ENCODE results near the gene SLC25A47.
"Not testable (repeated sequence)": the region's sequence is repeated elsewhere in the genome, so short reads cannot be mapped to it uniquely, and the experiment has no call there.

SLC25A47 gene, protein sequence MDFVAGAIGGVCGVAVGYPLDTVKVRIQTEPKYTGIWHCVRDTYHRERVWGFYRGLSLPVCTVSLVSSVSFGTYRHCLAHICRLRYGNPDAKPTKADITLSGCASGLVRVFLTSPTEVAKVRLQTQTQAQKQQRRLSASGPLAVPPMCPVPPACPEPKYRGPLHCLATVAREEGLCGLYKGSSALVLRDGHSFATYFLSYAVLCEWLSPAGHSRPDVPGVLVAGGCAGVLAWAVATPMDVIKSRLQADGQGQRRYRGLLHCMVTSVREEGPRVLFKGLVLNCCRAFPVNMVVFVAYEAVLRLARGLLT

DNA sequence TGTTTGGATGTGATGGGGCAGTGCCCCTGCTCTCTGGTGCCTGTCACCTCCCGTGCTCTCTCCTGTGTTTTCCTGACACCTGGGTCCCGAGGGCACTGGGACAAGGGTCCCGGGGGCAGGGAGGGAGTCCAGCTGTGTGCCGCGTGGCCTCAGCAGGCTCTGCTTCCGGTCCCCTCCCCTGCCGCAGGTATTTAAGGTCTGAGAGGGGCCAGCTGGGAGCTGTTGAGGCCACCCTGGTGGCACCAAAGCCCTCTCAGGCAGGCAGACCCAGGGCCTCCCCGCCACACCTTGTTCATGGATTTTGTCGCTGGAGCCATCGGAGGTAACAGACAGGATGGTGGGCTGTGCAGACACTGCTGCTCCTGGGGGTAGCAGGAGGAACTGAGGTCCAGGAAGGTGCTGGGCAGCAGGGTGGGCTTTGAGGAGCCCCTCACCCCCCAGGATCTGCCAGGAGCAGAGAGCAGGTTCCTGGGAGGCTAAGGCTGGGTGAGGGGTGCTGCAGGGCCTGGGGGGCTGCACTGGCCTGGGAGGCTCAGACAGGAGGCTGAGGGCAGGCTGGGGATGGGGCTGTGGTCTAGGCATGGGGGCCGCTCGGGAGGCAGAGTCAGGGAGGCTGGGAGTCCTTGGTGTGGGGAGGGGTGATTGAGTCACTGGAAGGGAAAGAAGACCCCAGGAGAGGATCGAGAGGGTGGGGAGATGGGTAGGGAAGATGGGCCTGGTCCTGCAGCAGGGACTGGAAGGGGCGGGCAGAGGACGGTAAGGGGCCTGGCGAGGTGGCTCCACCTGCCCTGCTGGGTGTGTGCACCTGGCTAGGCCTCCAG, at the start of gene SLC25A47:
Gene SLC25A47 (plus strand): TSS at position 219 of the 821 bp plus-strand sequence. CDS start 76 bp downstream, at position 295.
- no peak for DNase-seq (ENCODE audit: low read depth in 2 of 2)

DNA sequence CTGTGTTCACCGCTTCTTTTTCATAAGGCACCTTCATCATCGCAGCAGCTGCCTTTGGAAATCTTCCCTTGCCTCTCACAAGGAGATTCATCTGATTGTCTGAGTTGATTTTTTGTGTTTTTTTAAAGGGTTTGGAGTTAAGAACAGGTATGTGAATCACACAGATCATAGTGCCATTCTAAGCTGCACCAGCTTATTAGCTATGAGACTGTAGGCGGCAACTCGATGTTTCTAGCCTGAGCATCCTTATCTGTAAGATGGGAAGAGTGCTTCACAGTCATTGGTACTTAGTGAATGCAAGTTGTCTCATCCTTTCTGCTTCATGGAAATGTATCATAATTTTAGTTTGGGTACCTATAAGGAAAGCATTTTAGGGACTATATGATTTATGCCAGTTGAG, 48.9 kb upstream of the SLC25A47 start:
- no peak for DNase-seq (ENCODE audit: low read depth in 2 of 2)

DNA sequence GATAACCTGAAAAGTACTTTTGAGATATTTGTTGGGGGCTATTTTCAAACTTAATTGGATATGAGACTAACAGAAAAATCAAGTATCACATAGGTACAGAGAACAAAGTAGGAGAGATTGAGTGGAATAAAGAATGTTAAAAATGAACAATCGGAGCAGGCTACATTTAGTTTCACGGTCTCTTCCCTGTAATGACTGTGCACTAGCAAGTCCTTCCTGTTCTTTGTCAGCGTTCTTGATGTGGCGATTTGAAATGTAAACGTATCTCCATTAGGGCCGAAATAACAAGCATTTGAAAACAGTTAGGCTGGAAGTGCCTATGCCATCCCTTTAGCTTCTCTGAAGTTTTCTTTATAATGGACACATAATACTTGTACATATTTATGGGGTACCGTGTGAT, 47.9 kb upstream of the SLC25A47 start:
- DNase-seq (ENCODE audit: low read depth in 2 of 2), result no peak

DNA sequence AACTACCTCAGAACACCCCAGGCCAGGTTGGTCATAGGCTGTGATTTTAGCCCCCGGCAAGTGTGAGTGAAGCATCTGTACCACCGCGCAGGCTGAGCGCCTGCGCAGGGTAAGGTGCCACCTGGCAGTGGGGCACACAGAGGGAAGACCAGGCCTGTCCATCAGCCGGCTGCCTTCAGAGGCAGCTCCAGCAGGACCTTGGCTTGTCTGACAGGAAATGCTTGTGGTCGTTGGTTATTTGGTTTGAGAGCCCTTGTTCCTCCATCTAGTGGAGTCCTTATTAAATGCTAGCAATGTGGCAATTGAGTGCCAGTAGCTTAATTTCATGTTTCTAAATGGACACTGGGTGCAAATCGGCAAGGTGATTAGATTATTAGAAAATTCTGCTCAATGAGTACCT, 44.4 kb upstream of the SLC25A47 start:
- DNase-seq (ENCODE audit: low read depth in 2 of 2), result peak in 1 of 2 experiments; percentile 32

DNA sequence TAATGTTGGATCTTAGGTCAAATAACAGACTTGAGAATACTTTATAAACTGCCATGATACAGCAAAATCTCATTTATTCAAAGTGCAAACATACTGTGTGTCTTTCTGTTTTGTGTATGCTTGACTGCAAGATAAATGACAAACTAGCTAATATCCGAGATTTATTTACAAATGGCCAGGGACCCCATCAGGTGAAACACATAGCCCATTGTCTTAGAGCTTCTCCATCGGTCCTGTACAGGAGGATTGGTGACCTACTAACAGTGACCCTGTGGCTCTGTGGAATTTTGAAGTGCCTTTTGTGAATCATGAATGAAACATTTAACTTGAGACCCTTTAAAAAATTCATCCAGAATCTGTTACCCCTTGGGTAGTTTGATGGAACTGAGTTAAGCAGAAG, 44.0 kb upstream of the SLC25A47 start:
- DNase-seq (ENCODE audit: low read depth in 2 of 2), result no peak

DNA sequence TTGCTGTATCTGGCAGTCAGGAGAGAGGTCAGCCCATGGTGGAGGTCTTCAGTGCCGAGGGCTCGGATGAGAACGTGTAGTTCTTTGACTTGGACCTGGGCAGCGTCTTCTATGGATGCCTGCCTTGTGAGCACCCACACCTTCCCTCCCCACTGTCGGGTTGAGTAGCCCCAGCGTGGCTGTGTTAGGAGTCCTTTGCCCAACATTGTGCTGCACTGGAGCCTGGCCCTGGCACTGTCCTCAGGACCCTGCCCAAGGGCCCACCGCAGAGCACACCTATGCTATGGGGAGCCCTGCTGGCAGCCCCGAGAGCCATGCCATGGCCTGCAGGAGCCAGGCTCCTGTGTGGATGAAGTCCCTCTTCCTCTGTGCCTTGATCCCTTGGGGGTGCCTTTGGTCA, 43.6 kb upstream of the SLC25A47 start:
- no peak for DNase-seq (ENCODE audit: low read depth in 2 of 2)

DNA sequence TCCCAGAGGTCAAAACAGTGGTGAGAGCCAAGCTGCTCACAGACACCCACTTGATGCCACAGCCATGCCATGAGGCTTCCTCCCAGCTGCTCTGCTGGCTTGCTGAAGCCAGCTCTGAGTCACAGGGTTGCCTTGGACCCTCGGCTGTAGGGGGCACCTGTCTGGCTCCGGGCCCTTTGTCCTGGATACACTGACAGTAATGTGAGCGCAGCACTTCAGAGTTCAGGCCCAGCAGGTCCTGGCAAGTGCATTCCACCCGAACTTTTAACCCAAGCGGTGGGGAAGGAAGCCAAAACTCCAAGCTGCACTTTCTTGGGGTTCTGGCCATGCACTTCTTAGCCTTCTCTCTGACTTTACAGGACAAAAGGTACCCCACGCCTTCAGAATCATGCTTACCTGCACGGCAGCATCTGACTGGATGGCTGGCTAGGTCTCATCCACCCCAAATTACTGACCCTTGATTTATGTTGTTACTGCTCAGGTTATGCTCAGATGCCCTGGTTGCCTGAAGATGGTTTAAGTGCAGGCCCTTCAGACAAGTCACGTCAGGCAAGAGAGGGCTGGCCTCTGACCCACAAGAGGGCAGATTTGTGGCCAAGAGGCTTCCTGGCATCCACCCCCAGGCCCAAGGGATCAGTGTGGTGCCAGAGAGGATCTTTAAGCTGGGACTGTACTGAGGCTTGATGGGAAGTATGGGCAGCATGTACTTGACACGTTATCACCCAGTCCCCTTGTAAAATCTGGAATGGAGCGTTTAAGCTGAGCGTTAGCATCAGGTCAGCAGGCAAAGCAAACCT, 41.7 kb upstream of the SLC25A47 start:
- no peak for DNase-seq (ENCODE audit: low read depth in 2 of 2)

DNA sequence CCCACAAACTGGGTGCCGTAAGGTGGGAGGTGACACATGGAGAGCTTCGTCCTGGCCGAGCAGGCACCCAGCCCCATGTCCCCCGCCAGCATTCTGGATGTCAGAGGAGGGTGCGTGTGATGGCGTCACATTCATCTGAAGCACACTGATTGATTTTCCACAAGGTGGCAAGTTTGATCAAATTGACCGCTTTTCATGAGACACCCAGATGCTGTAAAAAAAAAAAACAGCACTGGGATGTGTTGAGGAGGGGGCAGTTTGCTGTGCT, 41.1 kb upstream of the SLC25A47 start:
- no peak for DNase-seq (ENCODE audit: low read depth in 2 of 2)

DNA sequence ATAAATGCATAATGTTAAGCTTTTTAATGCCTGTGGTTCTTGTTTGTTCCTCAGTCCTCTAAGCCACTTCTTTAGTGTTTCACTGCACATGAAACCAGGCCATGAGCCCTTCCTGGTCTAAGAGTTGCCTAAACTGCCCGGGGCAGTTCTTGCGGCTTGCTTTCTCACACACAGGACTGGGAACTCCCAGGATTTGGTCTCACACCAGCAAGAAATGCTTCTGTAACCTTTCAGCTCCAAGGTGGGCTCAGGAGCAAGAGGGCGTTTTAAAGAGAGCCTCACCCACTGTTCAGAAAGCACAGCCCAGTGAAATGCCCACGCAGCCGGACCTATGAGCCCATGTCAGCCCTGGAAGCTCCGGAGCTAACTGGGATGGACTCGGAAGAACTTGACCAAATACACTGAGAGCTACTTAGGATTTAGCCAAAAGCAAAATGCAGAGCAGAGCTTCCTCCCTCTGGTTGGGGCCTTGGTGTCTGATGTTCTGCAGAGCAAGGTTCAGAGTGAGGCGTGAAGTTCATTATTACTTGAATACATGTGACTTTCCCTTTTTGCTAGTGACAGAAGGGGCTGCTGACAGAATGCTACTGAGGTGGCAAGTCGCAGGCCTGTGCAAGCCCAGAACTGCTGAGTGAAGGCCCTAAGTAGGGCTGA, 40.2 kb upstream of the SLC25A47 start:
- no peak for DNase-seq (ENCODE audit: low read depth in 2 of 2)

DNA sequence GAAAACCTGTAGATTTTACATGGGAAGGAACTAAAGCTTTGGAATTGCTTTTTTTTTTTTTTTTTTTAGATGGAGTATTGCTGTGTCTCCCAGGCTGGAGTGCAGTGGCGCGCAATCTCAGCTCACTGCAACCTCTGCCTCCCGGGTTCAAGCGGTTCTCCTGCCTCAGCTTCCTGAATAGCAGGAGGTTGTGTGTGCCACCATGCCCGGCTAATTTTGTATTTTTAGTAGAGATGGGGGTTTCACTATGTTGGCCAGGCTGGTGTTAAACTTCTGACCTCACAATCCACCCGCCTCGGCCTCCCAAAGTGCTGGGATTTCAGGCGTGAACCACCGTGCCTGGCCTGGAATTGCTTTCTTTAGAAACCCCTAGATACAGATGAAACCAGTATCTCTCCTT, 39.7 kb upstream of the SLC25A47 start:
- not testable (repeated sequence) for DNase-seq (ENCODE audit: low read depth in 2 of 2)

DNA sequence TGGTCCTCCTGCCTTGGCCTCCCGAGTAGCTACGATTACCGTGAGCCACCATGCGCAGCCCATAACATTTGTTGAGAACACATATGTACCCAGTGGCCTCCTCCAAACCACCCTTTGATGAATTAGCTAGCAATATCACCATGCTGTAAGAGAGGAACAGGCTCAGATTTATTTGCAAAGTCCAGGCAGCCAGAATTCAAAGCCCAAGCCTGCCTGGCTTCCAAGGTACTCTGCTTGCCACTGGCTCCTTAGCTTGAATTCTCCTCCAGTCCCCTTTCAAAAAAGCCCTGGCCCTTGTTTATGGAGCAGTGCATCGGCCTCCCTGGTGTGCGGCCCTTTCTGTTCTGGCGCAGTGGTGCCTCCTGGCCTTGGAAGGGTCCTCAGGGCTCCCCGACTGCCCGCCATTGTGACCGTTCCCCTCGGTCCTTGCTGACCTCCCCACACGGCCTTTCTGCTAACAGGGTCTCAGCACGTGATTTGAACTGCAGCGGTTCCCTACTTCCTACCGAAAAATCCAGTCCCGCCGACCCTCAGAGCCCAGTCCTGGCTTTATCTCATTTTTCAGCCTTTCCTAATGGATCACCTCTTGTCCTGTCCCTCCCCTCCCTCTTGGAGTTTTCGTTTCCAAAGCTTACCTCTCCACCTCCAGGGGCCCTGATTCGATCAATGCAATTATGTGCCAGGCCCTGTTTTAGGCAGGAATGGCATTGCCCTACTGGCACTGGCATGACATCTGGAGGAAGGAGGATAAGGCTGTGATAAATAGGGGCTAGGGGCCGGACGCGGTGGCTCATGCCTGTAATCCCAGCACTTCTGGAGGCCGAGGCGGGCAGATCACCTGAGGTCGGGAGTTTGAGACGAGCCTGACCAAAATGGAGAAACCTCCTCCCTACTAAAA, 38.9 kb upstream of the SLC25A47 start:
- DNase-seq (ENCODE audit: low read depth in 2 of 2), result no peak

DNA sequence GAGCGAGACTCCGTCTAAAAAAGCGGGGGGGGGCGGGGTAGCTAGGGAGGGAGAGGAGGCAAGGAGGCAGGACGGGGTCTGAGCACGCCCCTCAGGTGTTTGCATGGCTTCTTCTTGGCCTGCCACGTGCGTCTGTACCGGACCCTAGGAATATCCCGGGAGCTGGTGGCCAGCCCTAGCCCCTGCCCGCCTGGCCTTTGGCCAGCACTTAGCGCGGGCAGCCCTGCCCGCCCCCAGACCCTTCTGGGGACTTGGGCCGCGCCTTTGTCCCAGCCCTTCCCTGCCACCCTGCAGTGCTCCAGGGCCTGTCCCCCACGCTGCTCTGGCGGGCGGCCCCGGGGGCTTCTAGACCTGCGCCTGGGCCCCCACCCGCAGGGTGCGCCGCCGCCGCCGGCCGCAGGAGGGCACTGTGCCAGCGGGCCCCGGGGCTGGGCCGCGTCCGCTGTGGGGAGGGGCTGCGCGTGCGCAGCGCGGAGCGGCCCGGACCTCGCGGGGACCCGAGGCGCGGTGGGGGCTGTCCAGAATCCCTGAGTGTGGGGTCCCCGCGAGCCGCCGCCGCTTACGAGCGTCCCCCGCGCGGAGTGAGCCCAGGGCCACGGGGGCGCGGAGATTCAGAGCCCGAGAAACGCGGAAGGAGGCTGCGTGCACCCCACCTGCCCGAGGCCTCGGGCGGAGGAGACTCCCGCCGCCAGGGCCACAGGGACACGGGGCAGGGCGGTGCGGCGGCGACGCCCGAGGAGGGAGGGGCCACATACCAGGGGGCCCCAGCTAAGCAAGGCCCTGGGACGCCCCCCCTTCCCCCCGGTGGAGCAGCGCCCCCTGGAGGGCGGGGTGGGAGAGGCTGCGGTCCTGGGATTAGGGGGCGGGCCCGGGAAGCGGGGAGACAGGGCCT, 37.9 kb upstream of the SLC25A47 start:
- peak; percentile 29 to 37 for DNase-seq (ENCODE audit: low read depth in 2 of 2)

DNA sequence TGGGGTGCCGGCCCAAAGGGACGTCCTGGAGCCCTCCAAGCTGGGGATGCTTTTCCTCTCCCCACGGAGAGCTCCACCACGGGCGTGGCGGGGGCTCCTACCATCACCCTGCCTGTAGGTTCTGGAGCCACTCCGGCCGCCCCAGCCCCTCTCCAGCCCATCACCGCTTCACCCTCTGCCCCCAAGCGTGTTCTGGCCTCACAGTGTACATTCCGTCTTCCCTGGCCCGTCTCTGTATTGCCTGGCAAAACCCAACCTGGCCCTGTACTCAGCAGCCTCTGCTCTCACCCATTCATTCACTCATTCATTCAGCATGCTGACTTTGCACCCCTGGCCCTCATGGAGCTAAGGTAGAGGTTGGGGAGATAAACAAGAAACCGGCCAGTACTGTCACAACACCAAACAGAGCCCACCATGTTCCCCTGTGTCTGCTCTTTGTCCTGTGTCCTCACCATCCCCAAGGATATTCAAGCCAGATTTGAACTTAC, 37.2 kb upstream of the SLC25A47 start:
- DNase-seq (ENCODE audit: low read depth in 2 of 2), result no peak

DNA sequence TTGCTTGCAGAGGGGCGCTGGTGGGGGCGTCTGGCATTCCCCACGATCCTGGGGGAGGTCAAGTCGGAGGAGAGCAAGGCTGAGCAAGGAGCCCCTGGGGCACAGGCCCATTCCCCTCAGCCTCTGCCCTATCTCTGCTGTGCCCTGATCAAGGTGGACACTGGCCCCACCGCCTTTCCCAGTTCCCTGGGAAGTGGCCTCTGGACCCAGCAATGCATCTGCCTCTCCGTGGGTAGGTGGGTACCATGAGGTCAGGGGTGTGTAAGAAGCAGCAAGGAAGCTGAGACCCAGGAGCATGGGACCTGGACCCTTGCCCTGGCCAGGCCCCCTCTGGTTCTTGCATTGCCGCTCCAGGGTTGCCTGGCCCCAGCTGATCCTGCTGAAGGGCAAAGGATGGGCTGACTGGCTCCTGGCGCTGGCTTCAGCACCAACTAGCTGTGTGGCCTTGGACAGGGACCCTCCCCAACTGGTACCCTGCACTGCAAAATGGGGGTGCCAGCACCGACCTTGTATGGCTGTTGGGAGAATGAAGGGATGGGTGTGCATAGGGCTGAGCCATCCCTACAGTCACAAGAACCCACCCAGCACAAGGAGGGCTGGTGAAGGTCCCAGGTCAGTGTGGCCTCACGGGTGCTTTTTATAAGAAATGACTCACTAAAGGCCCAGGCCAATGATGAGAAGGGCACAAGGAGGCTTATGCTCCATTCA, 36.5 kb upstream of the SLC25A47 start:
- DNase-seq (ENCODE audit: low read depth in 2 of 2), result no peak

DNA sequence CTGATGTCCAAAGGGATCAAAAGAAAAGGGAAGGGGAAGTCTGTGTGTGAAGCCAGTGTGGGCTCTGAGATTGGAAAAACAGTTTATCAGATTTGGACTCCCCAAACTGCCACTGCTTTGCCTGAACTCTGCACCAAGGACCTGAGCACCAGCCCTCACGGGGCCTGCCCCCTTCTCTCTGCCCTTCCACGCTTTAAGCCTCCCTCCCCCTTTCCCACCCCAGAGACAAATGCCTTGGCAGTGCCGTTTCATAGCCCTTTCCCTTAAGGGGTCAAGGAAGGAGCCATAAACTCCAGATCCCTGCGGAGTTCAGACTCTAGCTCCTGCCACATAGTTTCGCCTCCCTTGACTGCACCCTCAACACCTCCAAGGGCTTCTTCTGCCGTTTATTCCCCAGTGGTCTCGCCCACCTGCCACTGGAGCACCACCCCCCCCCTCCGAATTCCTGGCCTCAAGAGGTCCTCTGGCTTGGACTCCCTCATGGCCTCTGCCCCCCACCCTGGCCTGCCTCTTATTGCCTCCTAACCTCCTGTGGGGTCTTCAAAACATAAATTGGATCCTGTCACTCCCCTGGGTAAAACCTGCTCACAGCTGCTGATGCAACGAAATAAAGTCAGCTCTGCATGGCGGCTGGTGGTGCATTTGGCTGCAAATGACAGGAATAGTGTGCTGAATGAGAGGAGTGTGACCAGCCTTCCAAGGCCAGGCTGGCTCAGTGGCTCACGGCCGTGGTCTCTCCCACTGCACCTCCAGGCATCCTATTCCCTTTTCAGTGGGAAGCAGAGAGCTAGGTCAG, 35.7 kb upstream of the SLC25A47 start:
- no peak for DNase-seq (ENCODE audit: low read depth in 2 of 2)

DNA sequence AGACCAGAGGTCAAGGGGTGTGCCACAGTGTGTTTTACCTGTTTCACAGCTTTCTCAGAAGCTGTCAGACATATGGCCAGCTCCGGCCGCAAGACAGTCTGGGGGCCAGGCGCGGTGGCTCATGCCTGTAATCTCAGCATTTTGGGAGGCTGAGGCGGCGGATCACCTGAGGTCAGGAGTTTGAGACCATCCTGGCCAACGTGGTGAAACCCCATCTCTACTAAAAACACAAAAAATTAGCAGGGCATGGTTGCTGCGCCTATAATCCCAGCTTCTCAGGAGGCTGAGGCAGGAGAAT, 35.2 kb upstream of the SLC25A47 start:
- not testable (repeated sequence) for DNase-seq (ENCODE audit: low read depth in 2 of 2)

DNA sequence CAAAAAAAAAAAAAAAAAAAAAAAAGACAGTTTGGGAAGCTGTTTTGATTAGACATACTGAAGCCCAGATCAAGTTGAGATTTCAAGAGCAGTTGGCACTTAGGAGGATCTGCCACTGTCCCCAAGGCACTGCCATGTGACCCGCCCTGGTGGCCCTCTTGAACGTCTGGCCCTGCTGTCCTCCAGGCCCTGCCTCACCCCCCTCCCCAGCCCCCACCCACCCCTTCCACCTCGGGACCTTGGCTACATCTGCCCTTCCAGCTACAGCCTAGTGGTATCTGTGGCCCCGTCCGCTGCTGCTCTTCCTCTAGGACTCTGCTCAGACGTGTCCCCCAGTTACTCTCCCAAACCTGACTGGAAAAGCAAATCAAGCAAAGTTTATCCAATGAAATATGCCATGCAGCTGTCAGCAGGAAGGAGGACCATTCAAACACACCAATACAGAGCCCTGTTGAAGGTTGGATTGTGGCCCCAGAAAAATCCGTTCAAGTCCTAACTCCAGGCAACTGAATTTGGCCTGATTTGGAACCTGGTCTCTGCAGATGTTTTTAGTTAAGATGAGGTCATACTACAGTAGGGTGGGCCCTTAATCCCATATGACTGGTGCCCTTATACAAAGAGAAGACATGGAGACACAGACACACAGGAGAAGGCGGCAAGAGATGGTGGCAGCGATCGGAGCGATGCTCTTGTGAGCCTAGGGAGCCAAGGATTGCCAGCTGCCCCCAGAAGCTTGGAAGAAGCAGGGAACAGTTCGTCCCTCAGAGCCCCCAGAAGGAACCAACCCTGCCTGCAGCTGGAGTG, 34.6 kb upstream of the SLC25A47 start:
- no peak for DNase-seq (ENCODE audit: low read depth in 2 of 2)
